ENCODE data around the gene HBE1. TPM values are rescaled to one million over a fixed set of nuclear protein-coding genes. Genes with fewer than 3 reads are reported as not detected.

Gene HBE1
- total RNA-seq, 1 experiment from 2014 or later: not detected

DNA sequence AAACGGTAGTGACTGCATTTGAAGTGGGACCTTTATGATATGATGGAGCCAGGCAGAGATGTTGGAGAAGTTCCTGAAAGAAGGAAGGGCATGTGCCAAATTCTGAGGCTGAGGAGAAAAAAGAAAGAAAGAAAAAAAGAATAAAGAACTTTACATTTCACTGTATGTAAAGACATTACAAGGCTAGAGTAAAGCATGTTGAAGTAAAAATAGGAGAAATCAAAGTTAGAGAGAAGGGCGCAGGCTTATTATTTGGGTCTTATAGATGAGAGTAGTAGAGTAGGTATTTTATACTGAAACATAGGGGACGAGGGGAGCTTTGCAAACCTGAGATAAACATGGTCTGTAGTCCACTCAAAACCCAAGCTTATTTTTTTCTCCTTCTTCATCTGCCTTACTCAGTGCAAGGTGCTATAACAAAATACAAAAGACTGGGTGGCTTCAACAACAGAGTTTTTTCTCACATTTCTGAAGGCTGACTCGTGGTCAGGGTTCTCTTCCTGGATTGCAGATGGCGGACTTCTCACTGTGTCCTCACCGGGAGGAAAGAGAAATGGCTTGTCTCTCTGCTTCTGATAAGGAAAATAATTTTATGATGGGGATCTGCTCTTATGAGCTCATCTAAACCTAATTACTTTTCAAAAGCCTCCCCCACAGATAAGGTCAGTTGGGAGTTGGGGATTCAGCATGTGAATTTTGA is 22.8 kb downstream of the HBE1 start:
- Histone ChIP-seq H3K27me3 (ENCODE audit: insufficient read depth, low read length) (no peaks in the 10 kb centered on the region), H2BK12ac (ENCODE audit: insufficient read length, low read depth, low read length) (no peak overlapping the region), H2BK15ac (ENCODE audit: low read depth, low read length) (no peak overlapping the region), H4K5ac (ENCODE audit: insufficient read length, low read depth, low read length) (no peak overlapping the region), H4K91ac (ENCODE audit: insufficient read length, low read depth, low read length) (no peak overlapping the region), H3K9ac (ENCODE audit: extremely low read depth, insufficient read length, low read length) (no peak overlapping the region), H3K27ac (ENCODE audit: insufficient read length, low read depth, low read length) (no peak overlapping the region), H4K8ac (replicated peaks; ENCODE audit: insufficient read length, low read depth, low read length) (no peak overlapping the region), H3K4me2 (ENCODE audit: insufficient read depth, insufficient read length, low read length) (no peak overlapping the region), H3K14ac (ENCODE audit: insufficient read depth, low read length) (no peak overlapping the region), H3K79me2 (ENCODE audit: insufficient read depth, low read length) (no peaks in the 10 kb centered on the region), H3K9me3 (ENCODE audit: control insufficient read depth, low read depth, low read length) (no peaks in the 10 kb centered on the region), H3K56ac (ENCODE audit: insufficient read length, low read depth, low read length) (no peak overlapping the region), H4K20me1 (ENCODE audit: control insufficient read depth, insufficient read depth, insufficient read length) (no peaks in the 10 kb centered on the region), H3K79me1 (ENCODE audit: insufficient read depth, low read depth, low read length, poor library complexity, severe bottlenecking) (no peaks in the 10 kb centered on the region), H3K18ac (ENCODE audit: insufficient read length, low read depth, low read length) (no peak overlapping the region), H2BK5ac (ENCODE audit: insufficient read length, low read length) (no peak overlapping the region), H2BK120ac (ENCODE audit: low read depth, low read length, poor library complexity, severe bottlenecking) (no peak overlapping the region), H3K4ac (ENCODE audit: low read depth, low read length) (no peak overlapping the region), H2AK5ac (ENCODE audit: insufficient read length, low read length) (no peak overlapping the region), H3K23me2 (ENCODE audit: insufficient read length, low read depth, low read length, poor library complexity, severe bottlenecking) (no peaks in the 10 kb centered on the region), H2BK20ac (ENCODE audit: low read depth, low read length, poor library complexity, severe bottlenecking) (no peak overlapping the region), H3K23ac (ENCODE audit: insufficient read length, low read depth, low read length) (no peak overlapping the region), H3T11ph (ENCODE audit: low read length) (no peak overlapping the region), H3K4me1 (ENCODE audit: insufficient read depth, low read length) (no peaks in the 10 kb centered on the region), H2AFZ (ENCODE audit: low read length) (no peak overlapping the region)
- Mint-ChIP-seq H3K9me3 (no peaks in the 10 kb centered on the region), H3K27ac (no peak overlapping the region), H3K4me1 (no peaks in the 10 kb centered on the region), H3K27me3 (ENCODE audit: low read depth) (peaks cover 5% of the 10 kb centered on the region), H3K4me3 (no peak overlapping the region), H3K36me3 (ENCODE audit: insufficient read depth in 1 of 3, low read depth in 3 of 3) (no peaks in the 10 kb centered on the region)
- no CpG with 5 or more reads among the region's 6 CpGs for WGBS (ENCODE audit: extremely low coverage, insufficient read length, low lambda C conversion rate)
- no peak for DNase-seq
- TF ChIP-seq, protein P1, sequence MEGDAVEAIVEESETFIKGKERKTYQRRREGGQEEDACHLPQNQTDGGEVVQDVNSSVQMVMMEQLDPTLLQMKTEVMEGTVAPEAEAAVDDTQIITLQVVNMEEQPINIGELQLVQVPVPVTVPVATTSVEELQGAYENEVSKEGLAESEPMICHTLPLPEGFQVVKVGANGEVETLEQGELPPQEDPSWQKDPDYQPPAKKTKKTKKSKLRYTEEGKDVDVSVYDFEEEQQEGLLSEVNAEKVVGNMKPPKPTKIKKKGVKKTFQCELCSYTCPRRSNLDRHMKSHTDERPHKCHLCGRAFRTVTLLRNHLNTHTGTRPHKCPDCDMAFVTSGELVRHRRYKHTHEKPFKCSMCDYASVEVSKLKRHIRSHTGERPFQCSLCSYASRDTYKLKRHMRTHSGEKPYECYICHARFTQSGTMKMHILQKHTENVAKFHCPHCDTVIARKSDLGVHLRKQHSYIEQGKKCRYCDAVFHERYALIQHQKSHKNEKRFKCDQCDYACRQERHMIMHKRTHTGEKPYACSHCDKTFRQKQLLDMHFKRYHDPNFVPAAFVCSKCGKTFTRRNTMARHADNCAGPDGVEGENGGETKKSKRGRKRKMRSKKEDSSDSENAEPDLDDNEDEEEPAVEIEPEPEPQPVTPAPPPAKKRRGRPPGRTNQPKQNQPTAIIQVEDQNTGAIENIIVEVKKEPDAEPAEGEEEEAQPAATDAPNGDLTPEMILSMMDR (conservative IDR thresholded peaks at IDR 0.05): no peak

All from H9 (cell line).